Activated CD4-positive, alpha-beta T cell treated with anti-CD3 and anti-CD28 coated beads, Interleukin-2, amount 50 U/mL, for 1 hour (primary cell): ENCODE results near the gene CLEC20A.
"Not testable (repeated sequence)": the region's sequence is repeated elsewhere in the genome, so short reads cannot be mapped to it uniquely, and the experiment has no call there.

Experiments used
- DNase-seq: peaks from one replicate; pipeline ENCODE4 v3.0.0-alpha.2; 2020

Gene CLEC20A

DNA sequence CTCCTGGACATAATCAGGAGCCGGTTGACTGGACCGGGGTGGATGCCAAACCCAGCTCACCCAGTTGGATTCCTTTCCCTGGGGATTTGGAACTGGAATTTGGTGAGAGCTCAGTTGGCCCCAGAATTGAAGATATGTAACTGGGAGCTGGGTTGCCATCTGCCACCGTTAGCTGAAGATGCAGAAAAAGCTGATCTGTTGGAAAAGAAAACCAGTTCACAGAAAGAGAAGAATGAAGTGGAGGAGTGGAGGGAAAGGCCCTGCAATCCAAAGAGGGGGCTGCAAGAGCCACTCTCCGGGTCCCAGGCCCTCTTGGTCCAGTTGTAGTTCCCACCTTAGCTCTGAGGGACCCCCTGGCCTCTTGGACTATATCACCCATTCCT, 32.2 kb upstream of the CLEC20A start:
- no peak for DNase-seq

DNA sequence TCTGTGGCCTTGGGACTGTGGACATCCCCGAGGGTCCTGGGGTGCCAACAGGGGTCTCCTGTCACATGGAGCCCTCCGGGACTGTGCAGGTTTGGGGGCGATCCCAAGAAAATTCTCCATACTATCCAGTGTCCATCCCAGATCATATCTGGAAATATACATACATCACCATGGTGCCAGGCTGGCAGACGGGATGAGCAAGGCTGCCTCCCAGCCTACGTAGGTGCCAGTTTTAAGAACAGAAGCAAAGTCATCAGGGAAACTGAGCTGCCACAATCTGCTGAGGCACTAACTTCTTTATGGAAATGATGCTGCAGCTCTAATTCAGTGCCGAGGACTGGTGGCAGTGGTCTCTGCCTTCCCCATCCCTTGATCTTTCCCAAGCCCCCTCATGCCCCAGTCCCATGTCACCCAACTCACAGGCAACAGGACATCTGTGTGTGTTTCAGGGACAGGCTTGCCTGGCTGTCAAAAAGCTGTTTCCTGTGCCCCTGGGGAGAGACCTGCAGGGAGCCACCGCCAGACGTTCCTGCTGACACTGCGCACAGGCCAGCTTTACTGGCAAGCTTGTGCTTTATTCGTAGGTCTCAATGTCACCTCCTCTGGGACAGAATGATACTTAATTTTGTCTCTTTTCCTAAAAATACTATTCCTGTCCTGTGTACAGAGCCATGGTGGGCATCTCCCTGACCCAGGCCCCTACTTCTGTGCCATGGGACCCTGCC, 31.6 kb upstream of the CLEC20A start:
- DNase-seq, result no peak

DNA sequence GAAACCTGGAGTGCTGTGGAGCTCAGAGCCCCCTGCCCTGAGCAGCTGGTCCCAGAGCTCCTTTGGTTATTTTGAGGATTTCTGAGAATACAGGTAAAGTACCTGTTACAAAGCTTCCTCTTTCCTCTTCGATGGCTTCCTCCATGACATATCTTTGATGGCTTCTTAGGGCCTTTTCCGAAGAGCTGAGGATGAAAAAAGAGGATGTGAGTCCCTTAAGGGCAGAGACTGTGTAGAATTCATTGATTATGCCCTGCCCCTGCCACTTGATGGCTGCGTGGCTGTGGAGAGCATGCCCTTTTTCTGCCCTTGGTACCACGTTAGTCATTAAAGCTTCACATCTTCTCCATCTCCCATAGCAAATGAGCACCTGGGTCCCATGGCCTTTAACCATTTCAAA, 30.4 kb upstream of the CLEC20A start:
- no peak for DNase-seq

DNA sequence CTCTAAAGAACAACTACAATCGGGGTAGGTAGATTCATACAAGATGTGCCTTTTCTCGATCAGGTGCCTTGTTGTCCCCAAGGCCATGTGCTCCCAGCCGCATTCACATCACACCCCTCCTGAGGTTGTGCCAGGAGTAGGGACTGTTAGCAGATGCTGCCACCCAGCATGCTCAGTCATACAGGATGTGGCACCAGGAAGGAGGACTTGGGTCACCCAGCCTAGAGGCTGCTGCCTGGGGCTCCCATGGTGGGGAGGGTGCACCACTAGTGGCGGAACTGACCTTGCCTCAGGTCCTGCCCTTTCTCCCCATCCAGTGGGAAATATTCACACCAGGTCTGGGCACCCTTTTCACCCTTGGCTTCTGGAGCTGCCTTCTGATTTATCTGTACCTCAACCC, 24.5 kb upstream of the CLEC20A start:
- DNase-seq, result no peak

DNA sequence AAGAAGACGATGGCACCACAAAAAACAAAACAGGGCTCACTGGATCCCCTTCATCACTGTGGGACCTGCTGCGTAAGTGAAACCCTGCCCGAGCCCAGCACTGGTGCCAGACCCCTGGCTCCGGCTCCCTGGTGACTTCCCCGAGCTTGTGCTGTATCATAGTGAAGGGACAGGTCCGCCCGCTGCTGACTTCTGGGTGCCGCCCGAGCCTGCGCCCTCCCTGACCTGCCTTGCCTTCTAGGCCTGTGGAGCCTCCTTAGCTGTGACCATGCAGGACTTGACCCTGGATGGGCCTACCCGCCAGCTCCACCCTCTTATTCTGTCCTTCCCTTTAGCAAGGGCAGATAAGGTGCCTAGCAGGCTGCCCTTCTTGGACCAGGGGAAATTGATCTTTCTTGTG, 24.0 kb upstream of the CLEC20A start:
- DNase-seq, result no peak

DNA sequence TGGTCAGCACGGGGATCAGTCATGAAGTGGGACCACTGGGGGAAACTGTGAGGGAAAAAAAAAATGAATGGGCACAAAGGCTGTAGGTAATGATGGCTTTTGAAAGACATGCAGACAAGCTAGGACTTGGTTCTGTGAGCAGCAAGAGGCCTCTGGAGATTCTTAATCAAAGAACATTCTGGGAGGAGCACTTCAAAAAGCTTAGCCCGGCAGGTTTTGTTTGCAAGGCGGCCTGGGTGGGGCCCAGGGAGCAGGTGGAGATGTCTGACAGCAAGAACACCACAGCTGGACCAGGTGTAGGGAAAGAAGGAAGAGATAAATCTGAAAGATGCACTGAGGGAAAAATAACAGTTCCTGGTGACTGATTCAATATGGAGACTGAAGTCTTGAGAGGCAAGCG, 22.1 kb upstream of the CLEC20A start:
- DNase-seq, result no peak

DNA sequence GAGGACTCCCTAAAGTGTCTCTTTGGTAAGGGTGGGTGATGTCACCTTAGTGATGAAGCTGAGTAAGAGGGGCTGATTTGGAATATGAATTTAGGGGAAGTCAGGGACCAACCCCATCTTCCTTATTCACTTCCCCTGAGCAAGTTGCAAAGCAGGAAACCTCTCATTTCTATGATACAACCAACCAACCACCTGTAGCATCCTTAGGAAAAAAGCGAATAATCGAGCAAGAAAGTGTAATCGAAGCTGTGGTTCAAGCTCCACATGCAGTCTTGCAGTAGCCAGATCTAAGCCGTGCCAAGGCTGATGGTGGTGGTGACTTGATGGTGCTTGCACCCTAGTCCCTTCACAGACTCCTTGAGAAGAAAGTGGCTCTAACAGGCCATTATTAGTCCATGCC, 19.3 kb upstream of the CLEC20A start:
- no peak for DNase-seq

DNA sequence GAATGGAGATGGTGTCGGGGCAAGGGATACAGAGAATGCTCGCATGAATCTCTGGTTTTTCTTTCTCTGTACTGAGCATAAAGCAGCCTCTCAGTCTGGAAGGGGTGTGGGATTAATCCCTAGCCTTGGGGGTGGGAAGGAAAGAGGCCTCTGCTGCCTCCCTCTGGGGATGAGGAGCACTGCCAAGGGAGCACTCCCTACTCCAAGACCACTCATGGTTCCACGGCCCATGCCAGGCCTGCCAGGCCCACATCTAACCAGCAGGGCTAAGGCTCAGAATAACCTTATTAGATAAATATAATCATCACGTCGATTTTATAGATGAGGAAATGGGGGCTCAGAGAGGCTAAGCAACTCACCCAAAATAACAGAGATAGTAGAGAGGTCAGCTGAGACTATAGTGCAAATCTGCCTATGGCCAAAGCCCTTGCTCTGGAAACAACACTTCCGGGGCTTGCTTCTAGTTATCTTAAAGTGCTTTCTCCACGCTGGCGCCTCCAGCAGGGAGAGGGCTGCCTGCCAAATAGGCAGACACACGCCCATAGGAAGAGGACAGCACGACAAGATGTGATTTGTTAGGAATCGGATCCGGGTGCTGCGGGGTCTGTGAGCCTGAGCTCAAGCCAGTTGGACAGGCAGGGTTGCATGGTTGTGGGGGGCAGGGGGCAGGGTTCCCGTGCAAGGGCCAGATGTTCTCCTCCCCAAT, 16.7 kb upstream of the CLEC20A start:
- no peak for DNase-seq

DNA sequence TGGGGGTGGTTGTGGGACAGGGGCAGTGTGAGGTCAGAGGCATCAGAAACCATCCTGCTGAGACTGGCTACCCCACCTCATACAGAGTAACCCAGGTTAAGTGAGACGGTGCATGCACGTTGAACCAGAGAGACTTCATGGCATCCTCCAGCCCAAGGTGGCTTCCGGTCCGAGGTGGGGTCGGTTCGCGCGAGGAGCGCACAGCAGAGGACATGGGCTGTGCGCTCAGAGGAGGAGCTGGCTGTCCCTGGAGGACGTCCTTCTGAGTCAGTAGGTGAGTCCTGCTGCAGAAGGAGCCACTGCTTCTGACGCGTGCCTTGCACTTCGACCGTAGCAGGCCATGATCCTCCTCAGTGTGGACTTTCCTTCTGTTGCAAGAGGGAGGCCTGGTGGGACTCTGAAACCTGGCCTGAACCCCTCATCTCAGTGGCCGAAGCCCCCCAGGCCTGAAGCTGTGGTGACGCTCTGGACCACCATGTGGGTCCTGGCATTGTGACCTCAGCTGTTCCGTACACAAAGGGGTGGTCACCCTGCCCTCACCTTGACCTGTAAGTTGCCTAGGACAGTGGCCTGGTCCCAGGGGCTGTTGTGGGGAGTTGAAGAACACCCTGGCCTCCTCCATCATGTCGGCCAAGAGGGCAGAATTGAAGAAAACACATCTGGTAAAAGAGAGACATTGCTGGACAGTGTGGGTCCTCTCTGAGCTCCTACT, 16.0 kb upstream of the CLEC20A start, which contains the start of gene TEX35:
TEX35 (plus strand) TSS at position 544 of the 712 bp plus-strand sequence; CDS start at position 624, 80 bp downstream.
- DNase-seq, result no peak

- no peak for DNase-seq
Observed at GRCh38 chr1:178510155-178510554, 13.4 kb upstream of the CLEC20A start.

GRCh38 chr1:178509414-178510007, 12.7 kb upstream of the CLEC20A start:
- DNase-seq, result no peak

DNA sequence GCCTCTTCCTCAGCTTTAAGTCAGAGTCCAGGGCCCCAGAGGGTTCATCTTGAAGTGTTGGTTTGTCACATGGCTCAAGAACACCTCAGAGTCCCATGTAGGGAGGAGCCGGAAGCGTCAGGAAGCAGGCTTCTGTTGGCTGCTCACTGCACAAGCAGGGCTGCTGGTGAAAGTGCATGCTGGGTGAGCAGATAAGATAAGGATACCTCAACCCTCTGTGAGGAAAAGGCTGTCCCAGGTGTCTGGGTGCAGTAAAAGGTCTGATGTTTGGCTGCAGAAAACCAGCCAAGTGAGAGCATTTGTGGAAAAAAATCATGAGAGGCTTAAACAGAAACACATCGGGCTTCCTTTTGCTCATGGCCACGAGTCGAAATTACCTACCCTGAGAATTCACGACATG, 9.9 kb upstream of the CLEC20A start:
- no peak for DNase-seq

DNA sequence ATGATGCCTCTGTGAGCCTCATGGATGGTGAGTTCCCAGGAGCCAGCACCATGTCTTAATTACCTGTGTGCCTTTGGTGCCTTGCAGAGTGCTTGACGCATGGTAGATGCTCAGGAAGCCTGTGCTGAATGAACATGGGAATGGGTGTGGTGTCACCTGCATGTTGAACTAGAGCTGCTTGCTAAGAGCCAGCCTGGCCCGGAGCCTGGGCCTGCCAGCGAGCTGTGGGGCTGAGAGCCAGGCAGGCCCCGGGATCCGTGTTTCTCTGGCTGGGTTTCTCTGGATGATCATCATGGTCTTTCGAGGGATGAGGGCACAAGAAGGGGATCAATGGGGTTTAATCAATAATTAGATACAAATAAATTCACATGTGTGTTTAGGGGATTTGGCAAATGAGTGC, 9.4 kb upstream of the CLEC20A start:
- no peak for DNase-seq

- DNase-seq, result no peak
Observed at GRCh38 chr1:178504286-178504685, 7.5 kb upstream of the CLEC20A start.

DNA sequence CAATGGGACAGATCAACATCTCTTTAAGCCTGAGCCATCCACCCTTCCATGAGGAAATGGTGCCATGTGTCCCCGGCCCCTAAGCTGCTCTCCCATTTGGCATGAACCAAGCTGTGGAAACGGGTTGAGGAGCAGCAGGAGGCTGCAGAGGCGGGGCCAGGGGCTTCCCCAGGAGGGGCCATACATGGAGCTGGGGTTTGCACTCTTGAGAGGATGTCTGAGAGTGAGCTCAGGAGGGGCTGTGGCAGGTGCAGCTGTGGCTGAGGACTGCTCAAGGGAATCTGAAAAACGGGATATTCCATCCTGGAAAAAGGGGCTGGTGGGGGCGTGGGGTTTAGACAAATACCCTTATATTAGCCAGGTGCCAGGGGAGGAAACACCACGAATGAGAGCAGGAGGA, 7.1 kb upstream of the CLEC20A start:
- DNase-seq, result no peak

DNA sequence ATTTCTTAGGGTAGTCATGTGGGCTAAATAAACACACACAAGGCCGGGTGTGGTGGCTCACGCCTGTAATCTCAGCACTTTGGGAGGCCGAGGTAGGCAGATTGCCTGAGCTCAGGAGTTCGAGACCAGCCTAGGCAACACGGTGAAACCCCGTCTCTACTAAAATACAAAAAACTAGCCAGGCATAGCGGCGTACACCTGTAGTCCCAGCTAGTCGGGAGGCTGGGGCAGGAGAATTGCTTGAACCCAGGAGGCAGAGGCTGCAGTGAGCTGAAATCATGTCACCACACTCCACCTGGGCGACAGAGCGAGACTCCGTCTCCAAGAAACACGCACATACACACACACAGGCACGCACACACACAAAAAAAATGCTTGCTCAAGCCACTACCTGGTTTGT, 6.6 kb upstream of the CLEC20A start:
- not testable (repeated sequence) for DNase-seq

DNA sequence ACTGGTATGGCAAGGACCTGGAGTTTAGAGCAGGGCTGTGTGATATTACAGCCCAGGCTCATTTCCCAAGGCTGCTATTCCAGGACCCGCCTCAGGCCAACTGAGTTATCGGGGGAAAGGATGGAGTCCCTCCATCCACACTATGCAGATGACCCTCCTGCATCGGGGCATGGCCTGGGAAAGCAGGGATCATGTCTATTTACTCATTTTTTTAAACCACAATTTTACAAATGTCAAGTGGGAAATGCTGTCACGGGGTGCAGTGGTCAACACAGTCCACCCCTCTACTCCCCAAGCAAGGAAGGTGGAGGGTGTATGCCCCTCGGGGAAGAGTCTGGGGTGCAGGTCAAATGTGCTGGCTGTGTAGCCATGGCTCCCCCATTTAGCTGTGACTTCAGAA, 6.1 kb upstream of the CLEC20A start:
- no peak for DNase-seq

- DNase-seq, result no peak
Observed at GRCh38 chr1:178502330-178502714, 5.6 kb upstream of the CLEC20A start.

GRCh38 chr1:178501705-178502329, 5.1 kb upstream of the CLEC20A start:
- DNase-seq, result peak; percentile 36

DNA sequence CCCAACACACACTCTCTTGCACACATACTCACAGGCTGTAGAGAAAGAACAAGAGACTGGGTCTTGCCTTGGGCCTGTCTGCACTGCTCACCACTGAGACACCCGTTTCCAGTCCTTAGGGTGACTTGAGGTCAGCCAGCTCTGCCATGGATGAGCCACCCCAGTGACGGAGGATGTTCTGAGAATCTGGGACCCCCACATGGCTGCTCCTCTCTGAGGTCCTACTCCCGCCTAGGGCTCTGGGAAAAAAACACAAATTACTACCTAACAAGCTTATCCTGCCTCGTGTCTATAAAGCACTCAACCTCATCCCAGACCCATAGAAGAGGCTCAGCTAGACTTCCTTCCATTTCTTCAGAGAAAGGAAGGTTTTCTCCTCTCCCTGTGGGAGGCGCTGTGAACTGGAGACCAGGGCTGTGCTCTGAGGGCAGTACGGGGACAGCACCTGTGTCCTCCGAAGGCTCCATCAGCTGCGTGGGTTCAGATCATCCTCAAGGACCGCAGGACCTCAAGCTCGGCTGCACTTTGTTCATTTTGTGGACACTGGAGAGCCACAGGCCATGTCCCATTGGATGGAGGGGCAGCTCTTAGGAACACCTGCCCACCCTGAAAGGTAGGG, 4.3 kb upstream of the CLEC20A start:
- no peak for DNase-seq

DNA sequence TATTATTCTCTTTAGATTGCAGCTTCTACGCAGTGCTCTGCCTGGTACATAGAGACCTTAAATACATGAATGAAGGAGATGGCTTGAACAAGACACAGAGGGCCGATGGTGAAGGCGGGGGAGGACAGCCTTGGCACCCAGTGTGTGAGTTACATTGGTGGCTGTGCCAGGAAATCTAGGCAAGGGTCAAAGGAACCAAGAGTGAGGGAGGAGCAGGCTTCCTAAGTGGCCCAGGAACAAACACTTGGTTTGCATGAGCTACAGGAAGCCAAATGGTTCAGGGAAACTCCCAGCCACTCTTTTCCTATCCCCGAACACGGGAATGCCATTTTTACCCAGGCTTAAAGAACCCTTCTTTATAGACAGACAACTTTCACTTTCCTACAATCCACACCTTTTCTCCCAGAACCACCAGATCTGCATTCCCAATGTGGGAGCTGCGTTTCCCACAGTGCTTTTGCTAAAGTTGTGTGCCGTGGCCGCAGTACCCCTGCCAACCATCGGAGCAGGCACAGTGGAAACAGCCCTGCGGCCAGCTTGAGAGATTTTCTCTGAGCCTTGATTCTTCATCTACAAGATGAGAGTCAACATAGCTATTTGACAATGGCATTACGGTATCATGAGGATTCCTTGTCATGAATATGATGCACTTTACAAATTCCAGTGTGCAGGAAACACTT, 3.5 kb upstream of the CLEC20A start:
- DNase-seq, result no peak
